ENCODE measurements around the gene MVP. TPM values are rescaled to one million over a fixed set of nuclear protein-coding genes. Genes with fewer than 3 reads are reported as not detected.
"Not testable (repeated sequence)": the region's sequence is repeated elsewhere in the genome, so short reads cannot be mapped to it uniquely, and the experiment has no call there.

MVP gene
- total RNA-seq, 1 experiment from 2014 or later = 27.3 TPM

DNA sequence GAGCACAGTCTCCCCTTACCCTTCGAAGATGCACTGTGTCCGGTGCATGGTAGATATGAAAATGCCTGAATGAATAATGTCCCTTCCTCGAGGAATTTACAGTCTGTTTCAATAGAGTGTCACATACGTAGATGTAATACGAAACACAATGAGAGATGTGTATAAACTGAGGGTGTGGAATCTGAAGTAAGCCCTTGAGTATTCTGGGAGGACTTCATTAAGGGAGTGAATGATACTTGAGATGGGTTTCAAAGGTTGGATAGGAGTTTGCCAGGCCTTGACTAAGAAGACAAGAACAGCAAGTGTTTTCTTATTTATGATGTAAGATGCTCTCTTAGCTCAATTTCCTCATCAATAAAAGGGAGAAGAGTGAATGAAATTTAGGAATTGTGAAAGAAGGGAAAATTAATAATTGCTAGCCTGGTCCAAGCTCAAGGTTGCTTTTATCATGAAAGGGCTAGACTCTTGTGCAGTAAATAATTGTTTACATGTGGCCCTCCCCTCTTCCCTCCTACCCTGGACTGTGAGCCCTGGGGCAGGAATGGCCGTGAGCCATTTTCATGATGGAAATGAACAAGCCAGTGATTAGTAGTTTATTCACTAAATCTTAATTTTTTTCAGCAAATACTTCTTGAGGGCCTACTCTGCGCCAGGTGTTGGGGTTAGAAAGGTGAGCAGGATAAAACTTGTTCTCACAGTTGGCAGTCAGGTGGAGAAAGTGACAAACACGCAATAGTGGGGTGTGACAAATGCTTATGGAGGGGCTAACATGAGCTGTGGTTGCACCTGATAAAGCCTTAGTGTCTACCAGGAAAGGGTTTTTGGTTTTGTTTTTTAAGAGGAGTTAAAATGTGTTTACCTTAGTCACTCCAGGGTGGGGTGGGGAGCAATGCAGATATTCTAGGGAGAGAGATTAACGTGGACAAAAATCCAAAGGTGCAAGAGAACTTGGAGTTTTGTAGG is 28.1 kb upstream of the MVP start:
- BruUV-seq (replicated peaks) = no TSS peak
- ATAC-seq (no peak), DNase-seq (peak; percentile 10)
- Histone ChIP-seq H3K4me1 (ENCODE audit: insufficient read depth, low read length) (peaks cover 13% of the 10 kb centered on the region), H4K20me1 (ENCODE audit: low read length) (no peaks in the 10 kb centered on the region; the same call in 1 of the 2 replicates), H3K27ac (ENCODE audit: low read length) (no peak overlapping the region), H2AFZ (ENCODE audit: low read length) (peak overlapping the region; percentile 80; the same call in 1 of the 2 replicates), H3F3A (ENCODE audit: low read length, unreplicated experiment) (no peaks in the 10 kb centered on the region), H3K4me2 (ENCODE audit: low read length) (peak overlapping the region; percentile 99), H3K9me2 (replicated peaks; ENCODE audit: low read length) (no peaks in the 10 kb centered on the region), H3K9me3 (ENCODE audit: low read length) (no peaks in the 10 kb centered on the region), H3K79me2 (ENCODE audit: low read length) (peaks cover 65% of the 10 kb centered on the region), H3K4me3 (ENCODE audit: low read length) (peak overlapping the region; percentile 90), H3K27me3 (ENCODE audit: low read length) (no peaks in the 10 kb centered on the region), H3K9ac (ENCODE audit: low read length) (peak overlapping the region; percentile 93), H3K36me3 (ENCODE audit: low read depth, low read length) (peaks cover 10% of the 10 kb centered on the region)
- intact Hi-C loops (cut with micrococcal nuclease) = no loop called here
- ChIA-PET CTCF (interaction anchor here (0.6 kb wide), 1 partner anchor 92 kb away, joined by 4 read pairs; no protein-coding TSS in a partner anchor), POLR2A (ENCODE audit: unreplicated experiment) (no interaction called here)
- no peak for TF ChIP-seq EZH2phosphoT487 (IDR thresholded peaks at IDR 0.05; ENCODE audit: borderline replicate concordance, low read length)
- TF ChIP-seq EZH2 (IDR thresholded peaks at IDR 0.05; ENCODE audit: low read length, unreplicated experiment) = no peak
- TF ChIP-seq, protein P1, sequence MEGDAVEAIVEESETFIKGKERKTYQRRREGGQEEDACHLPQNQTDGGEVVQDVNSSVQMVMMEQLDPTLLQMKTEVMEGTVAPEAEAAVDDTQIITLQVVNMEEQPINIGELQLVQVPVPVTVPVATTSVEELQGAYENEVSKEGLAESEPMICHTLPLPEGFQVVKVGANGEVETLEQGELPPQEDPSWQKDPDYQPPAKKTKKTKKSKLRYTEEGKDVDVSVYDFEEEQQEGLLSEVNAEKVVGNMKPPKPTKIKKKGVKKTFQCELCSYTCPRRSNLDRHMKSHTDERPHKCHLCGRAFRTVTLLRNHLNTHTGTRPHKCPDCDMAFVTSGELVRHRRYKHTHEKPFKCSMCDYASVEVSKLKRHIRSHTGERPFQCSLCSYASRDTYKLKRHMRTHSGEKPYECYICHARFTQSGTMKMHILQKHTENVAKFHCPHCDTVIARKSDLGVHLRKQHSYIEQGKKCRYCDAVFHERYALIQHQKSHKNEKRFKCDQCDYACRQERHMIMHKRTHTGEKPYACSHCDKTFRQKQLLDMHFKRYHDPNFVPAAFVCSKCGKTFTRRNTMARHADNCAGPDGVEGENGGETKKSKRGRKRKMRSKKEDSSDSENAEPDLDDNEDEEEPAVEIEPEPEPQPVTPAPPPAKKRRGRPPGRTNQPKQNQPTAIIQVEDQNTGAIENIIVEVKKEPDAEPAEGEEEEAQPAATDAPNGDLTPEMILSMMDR (conservative IDR thresholded peaks at IDR 0.05; ENCODE audit: low read depth, low read length) = no peak

DNA sequence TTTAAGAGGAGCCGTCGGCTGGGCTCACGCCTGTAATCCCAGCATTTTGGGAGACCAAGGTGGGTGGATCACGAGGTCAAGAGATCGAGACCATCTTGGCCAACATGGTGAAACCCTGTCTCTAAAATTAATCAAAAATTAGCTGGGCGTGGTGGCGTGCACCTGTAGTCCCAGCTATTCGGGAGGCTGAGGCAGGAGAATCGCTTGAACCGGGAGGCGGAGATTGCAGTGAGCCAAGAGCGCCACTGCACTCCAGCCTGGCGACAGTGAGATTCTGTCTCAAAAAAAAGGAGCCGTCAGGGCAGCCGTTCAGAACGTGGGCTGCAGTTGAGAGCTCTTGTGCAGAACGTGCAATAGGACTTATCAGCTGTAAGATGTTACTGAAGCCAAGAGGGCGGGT is 27.1 kb upstream of the MVP start:
- BruUV-seq (replicated peaks); H3K9me3 ChIP-seq (ENCODE audit: low read length); H2AFZ ChIP-seq (ENCODE audit: low read length); ATAC-seq; H3K9me2 ChIP-seq (replicated peaks; ENCODE audit: low read length); H3F3A ChIP-seq (ENCODE audit: low read length, unreplicated experiment); H3K27me3 ChIP-seq (ENCODE audit: low read length); intact Hi-C loops (cut with micrococcal nuclease); H4K20me1 ChIP-seq (ENCODE audit: low read length); H3K27ac ChIP-seq (ENCODE audit: low read length); H3K9ac ChIP-seq (ENCODE audit: low read length); DNase-seq; CTCF ChIA-PET; H3K4me3 ChIP-seq (ENCODE audit: low read length); H3K4me2 ChIP-seq (ENCODE audit: low read length): not testable (repeated sequence)
- peaks cover 67% of the 10 kb centered on the region for H3K79me2 ChIP-seq (ENCODE audit: low read length)
- peaks cover 18% of the 10 kb centered on the region for H3K36me3 ChIP-seq (ENCODE audit: low read depth, low read length)
- H3K4me1 ChIP-seq (ENCODE audit: insufficient read depth, low read length) = peaks cover 13% of the 10 kb centered on the region
- POLR2A ChIA-PET (ENCODE audit: unreplicated experiment) = interaction anchor here (0.5 kb wide), 1 partner anchor 12 kb away, joined by 4 read pairs; no protein-coding TSS in a partner anchor

DNA sequence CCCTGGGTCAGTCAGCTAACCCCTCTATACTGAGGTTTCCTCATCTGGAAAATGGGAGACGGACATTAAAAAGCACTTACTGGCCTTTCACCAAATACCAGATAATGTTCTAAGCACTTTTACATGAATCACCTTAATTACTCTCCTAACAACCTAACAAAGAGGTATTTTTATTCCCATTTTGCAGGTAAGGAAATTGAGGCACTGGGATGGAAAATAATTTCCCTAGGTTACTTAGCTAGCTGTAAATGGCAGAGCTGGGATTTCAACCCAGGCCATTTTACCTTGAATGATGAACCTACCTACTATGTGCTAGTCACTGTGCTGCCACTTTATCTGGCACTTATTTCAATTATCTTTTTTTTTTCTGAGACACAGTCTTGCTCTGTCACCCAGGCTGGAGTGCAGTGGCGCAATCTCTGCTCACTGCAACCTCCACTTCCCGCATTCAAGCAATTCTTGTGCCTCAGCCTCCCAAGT is 26.0 kb upstream of the MVP start:
- Histone ChIP-seq H2AFZ (ENCODE audit: low read length) (no peak overlapping the region), H3K4me3 (ENCODE audit: low read length) (no peak overlapping the region), H3K4me1 (ENCODE audit: insufficient read depth, low read length) (peaks cover 13% of the 10 kb centered on the region), H3K79me2 (ENCODE audit: low read length) (peaks cover 67% of the 10 kb centered on the region), H3K36me3 (ENCODE audit: low read depth, low read length) (peaks cover 22% of the 10 kb centered on the region), H3K9me2 (replicated peaks; ENCODE audit: low read length) (no peaks in the 10 kb centered on the region), H3K4me2 (ENCODE audit: low read length) (no peak overlapping the region), H3K27ac (ENCODE audit: low read length) (no peak overlapping the region), H3K9ac (ENCODE audit: low read length) (no peak overlapping the region), H3K27me3 (ENCODE audit: low read length) (no peaks in the 10 kb centered on the region), H3K9me3 (ENCODE audit: low read length) (no peaks in the 10 kb centered on the region), H3F3A (ENCODE audit: low read length, unreplicated experiment) (no peaks in the 10 kb centered on the region), H4K20me1 (ENCODE audit: low read length) (no peaks in the 10 kb centered on the region; the same call in 1 of the 2 replicates)
- intact Hi-C loops (cut with micrococcal nuclease) = no loop called here
- ChIA-PET CTCF (no interaction called here), POLR2A (ENCODE audit: unreplicated experiment) (no interaction called here)
- ATAC-seq (no peak), DNase-seq (no peak)
- TF ChIP-seq EZH2phosphoT487 (IDR thresholded peaks at IDR 0.05; ENCODE audit: borderline replicate concordance, low read length) (no peak), EZH2 (IDR thresholded peaks at IDR 0.05; ENCODE audit: low read length, unreplicated experiment) (no peak)
- TF ChIP-seq, protein P1 (conservative IDR thresholded peaks at IDR 0.05; ENCODE audit: low read depth, low read length) = no peak
- no TSS peak for BruUV-seq (replicated peaks)
